ENCODE measurements around the gene FBN2.

DNA sequence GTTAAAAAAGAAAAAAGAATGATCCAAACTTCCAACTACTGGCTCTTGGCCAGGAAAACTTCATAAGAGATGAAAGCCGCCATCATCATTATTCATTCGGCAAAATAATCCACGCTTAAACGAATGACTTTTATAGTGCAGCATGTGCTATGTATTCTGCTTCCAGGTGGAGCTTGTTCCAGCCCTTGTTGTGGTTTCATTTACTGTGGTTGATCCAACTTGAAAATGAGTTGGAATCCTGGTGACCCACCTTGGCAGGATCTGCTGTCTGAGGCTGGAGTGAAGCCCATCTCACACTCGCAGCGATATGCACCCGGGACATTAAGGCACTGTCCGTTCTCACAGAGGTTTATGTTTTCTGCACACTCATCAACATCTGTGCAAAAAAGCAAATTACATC, 209.6 kb downstream of the FBN2 start:
- TF ChIP-seq CTCF (IDR thresholded peaks at IDR 0.05) (no peak), POLR2A (IDR thresholded peaks at IDR 0.05) (no peak)
